22Rv1 (cell line): ENCODE measurements around the gene SLC15A1.

Experiments used
- CTCF ChIP-seq: fragments of 450-650 bp; IDR thresholded peaks from 2 replicates; pipeline ENCODE4 v1.5.1; 2017; ENCODE audit warnings: mild to moderate bottlenecking
- ZFX ChIP-seq: fragments of 450-650 bp; IDR thresholded peaks from 2 replicates; pipeline ENCODE4 v1.6.1; 2017; ENCODE audit warnings: antibody characterized with exemption, borderline replicate concordance

- TF ChIP-seq CTCF (no peak), ZFX (no peak)
Measured at GRCh38 chr13:98797456-98797855, 45.0 kb upstream of the SLC15A1 start.
